Skin epidermis (tissue), 12 donors: ENCODE data around the gene NAXD.
"Not testable (repeated sequence)": the region's sequence is repeated elsewhere in the genome, so short reads cannot be mapped to it uniquely, and the experiment has no call there.

Experiments used
- H3K27ac ChIP-seq, 21 experiments: fragments of 200-600 bp; sonication (generic) in 11 of 21; one replicate each; pipeline ENCODE4 v1.5.0; 2020; ENCODE audit warnings: mild to moderate bottlenecking in 3 of 21, inconsistent platforms in 2 of 21, moderate library complexity in 2 of 21
- H3K4me3 ChIP-seq, 7 experiments: fragments of 200-600 bp; sonication (generic) in 2 of 7; one replicate each; pipeline ENCODE4 v1.5.0; 2020; ENCODE audit warnings: inconsistent platforms in 2 of 7, mild to moderate bottlenecking in 2 of 7, moderate library complexity in 1 of 7

Gene NAXD

DNA sequence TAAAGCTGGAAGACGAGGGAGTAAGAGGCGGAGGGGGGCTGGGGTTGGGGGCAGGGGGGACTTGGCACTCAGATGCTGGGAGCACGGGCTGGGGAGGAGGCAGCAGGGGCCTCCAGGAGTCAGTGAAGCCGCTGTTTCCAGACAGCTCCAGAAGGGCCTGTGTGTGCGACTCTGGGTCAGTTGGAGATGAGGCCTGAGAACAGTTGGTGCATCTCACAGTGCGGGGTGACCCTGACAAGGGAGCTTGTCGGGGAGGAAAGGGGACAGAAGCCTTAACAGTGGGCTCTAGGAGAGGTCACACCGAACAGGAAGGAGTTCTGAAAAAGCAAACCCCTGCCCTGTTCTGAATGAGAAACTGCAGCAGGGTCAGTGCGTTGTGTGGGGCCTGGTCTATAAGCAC lies 11.2 kb downstream of the NAXD start:
- Histone ChIP-seq H3K4me3 (no peak overlapping the region), H3K27ac (no peak overlapping the region)

DNA sequence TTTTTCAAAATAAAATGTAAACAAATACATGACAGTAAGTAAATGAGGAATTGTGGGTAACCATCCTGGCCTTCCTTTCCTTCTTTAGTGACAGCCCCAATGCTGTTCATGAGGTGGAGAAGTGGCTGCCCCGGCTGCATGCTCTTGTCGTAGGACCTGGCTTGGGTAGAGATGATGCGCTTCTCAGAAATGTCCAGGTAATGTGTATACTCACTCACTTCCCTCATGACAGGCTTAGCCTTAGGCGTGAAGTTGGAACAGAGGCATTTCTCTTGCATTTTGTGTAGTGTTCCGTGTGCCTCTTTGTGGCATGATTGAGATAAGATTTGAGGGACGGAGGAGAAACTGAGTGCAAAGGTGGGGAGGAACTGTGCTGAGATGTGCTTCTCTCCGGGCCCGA lies 12.0 kb downstream of the NAXD start:
- Histone ChIP-seq H3K27ac (no peak overlapping the region), H3K4me3 (no peak overlapping the region)

DNA sequence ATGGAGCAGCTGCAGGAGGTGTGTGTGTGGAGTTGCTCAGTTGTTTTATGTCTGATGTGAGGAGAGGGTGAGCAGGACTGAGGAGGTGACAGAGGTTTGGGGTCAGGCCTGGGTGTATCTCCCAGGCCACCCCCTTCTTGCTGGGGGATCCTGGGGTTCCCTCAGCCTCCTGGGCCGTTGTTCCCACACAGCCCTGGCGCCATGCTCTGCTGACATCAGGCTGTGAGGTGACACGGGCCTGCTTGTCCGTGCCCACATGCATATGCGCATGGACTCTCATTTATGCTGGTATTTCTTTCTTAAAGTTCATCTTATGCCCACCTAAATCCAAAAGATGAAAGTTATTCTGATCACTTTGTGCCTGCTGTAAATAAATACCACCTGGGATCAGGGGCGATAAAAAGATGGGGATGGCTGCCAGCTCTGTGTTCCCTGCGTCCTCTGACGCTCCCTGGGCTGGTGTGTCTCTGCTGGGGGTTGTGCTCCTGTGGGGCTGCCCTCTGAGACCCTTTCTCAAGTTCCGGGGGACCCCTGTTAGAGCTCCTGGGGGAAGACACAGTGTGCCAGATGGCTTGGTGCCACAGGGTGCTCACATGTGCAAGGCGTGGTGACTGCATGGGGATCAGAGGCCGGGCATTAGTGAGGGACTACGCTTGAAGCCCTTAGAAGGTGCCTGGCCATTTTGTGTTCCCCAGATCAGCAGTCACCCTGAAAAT lies 12.6 kb downstream of the NAXD start:
- no peak overlapping the region for H3K4me3 ChIP-seq
- no peak overlapping the region for H3K27ac ChIP-seq

DNA sequence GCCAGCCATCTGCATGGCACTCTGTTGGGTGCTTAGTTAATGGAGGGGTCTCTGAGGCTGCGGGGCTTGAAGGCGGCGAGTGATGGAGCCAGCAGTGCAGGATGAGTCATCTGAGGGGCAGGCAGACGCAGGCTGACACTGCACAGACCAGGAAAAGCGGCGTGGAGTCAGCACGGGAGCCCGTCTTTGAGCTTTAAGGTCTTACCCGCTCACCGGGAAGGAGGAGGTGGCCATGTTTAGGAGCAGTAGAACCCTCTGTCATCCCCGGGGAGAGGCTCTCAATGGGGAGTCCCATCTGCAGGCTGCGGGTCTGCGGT lies 13.1 kb downstream of the NAXD start:
- no peak overlapping the region for H3K4me3 ChIP-seq
- no peak overlapping the region for H3K27ac ChIP-seq

DNA sequence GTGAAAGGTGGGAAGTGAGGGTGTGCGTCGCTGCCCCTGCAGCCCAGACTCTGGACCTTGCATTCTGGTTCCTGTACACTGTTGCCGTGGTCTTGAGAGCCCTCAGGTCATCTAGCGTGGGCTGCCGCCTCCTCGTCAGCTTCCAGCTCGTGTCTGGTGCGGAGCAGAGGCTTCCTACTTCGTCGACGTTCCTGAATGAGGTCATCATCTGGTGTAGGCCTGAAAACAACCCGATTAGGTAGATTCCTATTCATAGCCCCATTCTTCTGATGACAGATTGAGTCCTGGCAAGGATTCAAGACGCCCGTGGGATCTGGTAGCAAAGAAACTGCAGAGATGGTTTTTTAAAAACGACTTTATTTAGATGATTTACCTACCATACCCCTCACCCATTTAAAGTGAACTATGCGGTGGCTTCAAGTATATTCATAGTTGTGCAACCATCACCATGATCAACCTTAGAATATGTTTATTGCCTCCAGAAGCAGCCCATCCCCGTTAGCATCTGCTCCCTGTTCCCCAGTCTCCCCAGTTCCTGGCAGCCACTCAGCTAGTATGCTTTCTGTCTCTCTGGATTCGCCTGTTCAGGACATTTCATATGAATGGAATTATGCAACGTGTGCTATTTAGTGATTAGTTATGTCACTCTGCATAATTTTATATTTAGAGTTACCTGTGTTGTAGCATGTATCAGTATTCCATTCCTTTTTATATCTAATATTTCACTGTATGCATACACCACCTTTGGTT lies 13.8 kb downstream of the NAXD start:
- Histone ChIP-seq H3K4me3 (no peak overlapping the region), H3K27ac (no peak overlapping the region)

DNA sequence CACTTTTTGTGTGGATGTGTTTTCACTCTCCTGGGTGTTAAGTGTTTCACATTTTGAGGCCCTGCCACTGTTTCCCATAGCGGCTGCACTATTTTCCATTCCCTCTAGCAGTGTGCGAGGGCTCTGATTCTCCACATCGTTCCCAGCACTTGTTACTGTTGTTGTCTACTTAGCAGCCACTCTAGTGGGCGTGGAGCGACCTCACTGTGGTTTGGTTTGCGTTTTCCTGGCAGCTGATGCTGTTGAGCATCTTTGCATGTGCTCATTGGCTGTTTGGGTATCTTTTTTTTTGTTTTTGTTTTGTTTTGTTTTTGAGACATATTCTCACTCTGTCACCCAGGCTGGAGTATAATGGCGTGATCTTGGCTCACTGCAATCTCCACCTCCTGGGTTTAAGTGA lies 14.4 kb downstream of the NAXD start:
- Histone ChIP-seq H3K27ac (no peak overlapping the region), H3K4me3 (no peak overlapping the region)

DNA sequence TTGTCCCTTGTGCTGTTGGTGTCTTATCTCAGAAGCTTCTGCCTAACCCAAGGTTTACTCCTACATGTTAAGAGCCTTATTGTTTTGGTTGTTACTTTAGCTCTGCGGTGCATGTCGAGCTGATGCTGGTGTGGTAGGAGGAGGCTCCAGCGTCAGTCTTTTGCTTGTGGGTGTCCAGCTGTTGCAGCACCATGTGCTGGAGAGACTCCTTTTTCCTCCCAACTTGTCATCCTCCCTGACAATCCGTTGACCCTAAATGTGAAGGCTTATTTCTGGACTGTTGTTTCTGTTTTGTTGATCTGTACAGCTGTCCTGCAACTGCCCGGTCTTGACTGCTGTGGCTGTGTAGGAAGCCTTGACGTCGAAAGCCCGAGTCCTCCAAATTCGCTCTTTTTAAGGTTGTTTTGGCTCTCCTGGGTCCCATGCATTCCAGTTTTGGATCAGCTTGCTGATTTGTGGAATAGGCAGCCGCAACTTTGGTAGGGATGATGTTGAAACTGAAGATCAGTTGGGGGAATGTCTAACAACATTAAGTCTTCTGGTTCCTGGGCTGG lies 15.3 kb downstream of the NAXD start:
- H3K4me3 ChIP-seq: no peak overlapping the region

DNA sequence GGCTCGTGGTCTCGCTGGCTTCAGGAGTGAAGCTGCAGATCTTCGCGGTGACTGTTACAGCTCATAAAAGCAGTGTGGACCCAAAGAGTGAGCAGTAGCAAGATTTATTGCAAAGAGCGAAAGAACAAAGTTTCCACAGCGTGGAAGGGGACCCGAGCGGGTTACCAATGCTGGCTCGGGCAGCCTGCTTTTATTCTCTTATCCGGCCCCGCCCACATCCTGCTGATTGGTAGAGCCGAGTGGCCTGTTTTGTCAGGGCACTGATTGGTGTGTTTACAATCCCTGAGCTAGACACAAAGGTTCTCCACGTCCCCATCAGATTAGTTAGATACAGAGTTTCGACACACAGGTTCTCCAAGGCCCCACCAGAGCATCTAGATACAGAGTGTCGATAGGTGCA lies 16.9 kb downstream of the NAXD start:
- not testable (repeated sequence) for H3K4me3 ChIP-seq, H3K27ac ChIP-seq

More for the DNA sequence above, 15.3 kb downstream of the NAXD start:
- H3K27ac ChIP-seq: no peak overlapping the region

DNA sequence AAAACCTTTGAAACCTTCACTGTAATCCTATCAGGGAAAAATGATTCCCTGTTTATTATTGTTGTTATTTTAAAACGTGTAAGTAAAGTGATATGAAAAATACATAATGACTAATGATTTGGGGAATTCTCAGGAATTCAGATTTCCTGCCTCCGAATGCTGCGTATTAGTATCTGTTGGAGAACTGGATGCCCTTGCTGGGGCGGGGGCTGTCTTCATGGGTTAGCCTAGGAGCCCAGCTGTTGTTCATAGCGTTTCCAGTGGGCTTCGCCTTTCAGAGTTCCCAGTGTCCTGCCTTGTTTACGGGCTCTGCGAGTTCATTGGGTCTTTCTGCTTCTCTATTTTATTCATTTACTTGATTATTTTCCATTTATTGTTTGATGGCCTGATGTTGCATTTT lies 18.4 kb downstream of the NAXD start:
- no peak overlapping the region for H3K4me3 ChIP-seq
- no peak overlapping the region for H3K27ac ChIP-seq

DNA sequence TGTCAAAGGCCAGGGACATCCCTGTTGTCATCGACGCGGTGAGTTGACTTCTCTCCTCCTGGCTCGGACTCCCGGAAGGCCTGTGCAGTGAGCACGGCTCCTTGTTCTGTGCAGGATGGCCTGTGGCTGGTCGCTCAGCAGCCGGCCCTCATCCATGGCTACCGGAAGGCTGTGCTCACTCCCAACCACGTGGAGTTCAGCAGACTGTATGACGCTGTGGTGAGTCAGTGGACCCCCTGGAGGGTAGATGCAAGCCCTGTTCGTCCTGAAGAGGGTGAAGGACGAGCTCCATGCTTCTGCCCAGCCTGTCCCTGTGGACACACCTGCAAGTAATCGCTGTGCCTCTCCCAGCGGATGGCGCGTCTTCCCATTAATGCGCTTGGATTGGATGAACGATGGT lies 19.2 kb downstream of the NAXD start:
- H3K27ac ChIP-seq: no peak overlapping the region
- H3K4me3 ChIP-seq: no peak overlapping the region

DNA sequence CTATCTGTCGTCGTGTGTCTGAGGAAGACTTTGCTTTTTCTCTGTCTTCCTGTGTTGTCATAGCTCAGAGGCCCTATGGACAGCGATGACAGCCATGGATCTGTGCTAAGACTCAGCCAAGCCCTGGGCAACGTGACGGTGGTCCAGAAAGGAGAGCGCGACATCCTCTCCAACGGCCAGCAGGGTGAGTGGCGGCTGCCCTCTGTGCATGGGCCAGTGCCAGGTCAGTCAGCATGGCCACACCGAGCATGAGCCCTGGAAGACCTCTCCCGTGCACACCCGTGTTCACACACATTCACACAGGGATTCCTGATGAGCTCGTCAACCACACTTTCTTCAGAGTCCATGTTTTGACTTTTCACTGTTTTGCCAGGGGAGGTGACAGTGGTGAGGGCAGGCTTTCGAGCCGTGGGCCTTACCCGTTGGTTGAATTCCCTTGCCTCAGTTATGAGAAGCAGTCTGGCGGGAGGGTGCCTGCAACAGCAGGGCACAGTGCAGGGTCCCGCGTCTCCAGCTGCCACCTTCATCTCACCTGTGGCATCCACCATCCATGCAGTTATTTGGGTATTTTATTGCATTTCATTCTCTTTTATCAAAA lies 20.2 kb downstream of the NAXD start:
- Histone ChIP-seq H3K4me3 (no peak overlapping the region), H3K27ac (no peak overlapping the region)

DNA sequence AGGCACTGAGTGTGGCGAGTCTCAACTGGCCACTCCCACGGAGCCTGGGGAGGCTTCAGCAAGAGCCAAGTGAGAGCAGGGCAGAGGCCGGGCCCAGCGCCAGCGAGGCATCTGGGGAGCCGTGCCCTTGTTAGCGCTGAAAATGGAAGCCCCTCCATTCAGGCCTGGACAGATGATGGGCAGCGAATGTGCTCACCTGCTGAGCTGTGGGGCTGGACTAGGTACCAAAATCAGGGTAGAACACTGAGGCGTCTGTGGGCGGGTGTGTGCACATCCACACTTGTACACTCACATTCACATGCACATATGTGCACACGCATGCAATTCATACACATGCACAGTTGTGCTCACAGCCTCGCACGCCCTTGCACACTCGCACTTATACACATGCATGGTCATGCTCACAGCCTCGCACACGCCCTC lies 20.7 kb downstream of the NAXD start:
- H3K27ac ChIP-seq: no peak overlapping the region
- no peak overlapping the region for H3K4me3 ChIP-seq

DNA sequence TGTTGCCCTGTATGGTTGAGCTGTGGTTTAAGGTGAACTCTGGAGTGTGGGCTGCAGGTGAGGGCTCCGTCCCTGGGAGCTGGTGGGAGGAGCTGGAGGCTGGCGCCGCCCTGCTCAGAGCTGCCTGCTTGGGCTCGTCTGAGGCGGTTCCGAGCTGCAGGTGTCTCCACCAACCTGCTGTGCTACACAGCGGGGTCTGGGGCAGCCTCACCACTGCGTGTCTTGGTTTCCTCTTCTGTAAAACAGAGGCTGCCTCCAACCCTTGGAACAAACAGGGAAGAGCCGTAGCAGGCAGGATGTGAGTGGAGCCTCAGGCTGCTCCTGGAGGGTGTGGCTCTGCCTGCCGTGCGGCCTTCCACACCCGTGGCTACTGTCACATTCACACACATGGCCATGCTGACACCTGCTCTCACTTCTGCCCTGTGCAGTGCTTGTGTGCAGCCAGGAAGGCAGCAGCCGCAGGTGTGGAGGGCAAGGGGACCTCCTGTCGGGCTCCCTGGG lies 21.4 kb downstream of the NAXD start:
- peak overlapping the region in 1 of 21 experiments; percentile 8 for H3K27ac ChIP-seq
- H3K4me3 ChIP-seq: no peak overlapping the region

DNA sequence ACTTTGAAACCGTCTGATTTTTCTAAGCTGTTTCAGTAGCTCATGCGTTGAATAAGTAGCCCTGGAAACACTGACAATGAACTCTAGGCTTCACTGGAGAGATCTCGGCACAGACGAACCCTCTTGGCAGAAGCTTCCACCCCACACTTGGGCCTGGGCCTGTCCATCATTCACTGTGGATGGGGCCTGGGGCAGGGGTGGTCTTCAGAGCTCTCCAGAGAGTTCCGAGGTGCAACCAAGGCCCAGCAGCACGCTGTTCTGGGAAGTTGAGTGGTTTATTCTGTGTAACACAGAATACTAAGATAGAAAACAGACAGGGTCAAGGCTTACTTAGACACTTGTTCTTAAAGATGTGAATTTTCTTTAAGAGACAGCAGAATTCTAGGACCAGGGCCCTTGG lies 21.9 kb downstream of the NAXD start:
- Histone ChIP-seq H3K4me3 (no peak overlapping the region), H3K27ac (peak overlapping the region in 1 of 21 experiments; percentile 8)

DNA sequence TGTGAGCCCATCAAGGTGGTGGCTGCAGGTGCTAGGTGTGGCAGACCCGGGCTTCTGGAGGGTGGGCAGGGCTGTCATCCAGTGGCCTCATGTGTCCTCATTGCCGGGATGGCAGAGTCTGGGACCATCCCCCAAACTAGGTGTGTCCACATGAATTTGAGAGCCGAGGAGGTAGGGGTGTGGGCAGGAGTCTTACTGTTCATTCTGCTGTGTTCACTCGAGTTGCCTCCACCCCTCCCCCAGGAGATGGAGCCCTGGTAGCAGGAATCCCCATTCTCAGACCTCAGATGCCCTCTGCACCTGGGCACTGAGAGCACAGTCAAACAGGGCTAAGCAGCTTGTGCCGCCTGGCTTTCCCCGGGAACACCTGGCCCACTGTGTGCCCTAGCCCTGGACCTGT lies 22.4 kb downstream of the NAXD start:
- Histone ChIP-seq H3K4me3 (no peak overlapping the region), H3K27ac (no peak overlapping the region)

DNA sequence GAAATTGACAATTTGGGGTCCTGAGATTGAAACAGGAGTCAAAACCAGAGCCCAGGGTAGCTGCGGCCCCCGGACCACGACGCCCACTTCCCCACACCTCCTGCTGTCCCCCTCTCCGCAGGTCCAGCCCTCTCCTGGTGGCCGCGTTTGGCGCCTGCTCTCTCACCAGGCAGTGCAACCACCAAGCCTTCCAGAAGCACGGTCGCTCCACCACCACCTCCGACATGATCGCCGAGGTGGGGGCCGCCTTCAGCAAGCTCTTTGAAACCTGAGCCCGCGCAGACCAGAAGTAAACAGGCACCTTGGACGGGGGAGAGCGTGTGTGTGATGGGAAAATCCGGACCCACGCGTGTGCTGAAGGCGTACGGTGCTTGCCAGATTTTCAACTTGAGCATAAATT lies 22.9 kb downstream of the NAXD start:
- Histone ChIP-seq H3K27ac (no peak overlapping the region), H3K4me3 (no peak overlapping the region)

DNA sequence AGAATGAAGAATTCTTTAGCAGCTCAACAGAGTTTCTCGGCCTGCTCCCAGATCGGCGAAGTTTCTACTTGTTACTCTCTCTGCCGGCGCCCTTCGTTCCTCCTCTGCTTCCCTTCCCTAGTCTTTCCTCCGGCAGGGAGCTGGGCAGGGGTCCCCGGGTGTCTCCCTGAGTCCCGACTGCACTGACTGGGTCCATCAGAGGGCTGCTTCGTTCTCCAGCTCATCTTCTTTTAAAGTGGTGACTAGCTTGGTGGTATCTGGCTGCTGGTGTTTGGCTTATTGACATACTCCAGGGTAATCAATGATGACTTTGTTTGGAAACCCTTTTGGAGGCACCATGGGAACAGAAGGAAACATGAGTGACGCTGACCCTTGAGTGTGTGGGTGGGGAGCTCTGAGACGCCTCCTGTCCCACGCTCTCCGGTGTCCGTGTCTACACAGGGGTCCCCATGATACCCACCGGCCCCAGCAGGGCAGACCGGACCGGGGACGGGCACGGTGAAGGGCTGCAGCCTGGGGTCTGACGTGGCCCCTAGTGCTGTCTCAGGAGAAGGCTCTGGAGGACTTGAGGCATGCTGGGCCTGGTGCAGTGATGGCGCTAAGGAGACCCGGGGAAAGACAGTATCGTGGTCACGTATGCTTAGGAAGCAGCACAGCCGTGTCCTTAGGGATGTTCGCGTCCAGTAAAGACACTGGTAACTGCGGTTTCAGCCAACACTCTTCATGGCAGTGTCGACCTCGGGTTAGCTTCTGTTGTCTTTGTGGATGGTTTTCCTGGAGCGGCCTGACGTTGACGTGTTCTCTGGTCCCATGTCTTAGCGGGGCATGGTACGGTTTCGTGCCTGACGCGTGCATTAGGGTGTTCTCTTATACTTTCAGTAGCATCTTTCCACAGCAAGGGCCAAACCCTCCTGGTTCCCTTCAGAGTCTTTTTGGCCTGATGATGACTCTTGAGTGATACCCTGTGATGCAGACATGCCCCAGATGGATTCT lies 23.8 kb downstream of the NAXD start:
- no peak overlapping the region for H3K4me3 ChIP-seq
- no peak overlapping the region for H3K27ac ChIP-seq

DNA sequence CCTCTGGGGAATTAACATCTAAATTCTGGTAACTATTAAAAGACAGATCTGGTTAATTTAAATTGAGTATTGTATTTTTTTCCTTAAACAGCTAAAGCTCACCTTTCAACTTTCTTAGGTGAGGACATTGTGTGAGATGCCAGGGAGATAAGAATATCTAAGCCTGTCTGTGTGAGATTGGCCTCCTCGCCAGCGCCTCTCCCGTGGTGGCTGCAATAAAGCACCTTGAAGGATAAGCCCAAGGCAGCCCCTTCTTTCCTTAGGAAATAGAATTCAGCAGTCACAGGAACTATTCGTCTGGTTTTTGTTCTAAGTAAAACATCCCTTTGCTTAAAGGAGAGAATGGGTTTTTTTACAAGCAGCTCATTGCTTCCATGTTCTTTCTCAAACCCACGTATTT lies 24.6 kb downstream of the NAXD start:
- no peak overlapping the region for H3K4me3 ChIP-seq
- no peak overlapping the region for H3K27ac ChIP-seq

DNA sequence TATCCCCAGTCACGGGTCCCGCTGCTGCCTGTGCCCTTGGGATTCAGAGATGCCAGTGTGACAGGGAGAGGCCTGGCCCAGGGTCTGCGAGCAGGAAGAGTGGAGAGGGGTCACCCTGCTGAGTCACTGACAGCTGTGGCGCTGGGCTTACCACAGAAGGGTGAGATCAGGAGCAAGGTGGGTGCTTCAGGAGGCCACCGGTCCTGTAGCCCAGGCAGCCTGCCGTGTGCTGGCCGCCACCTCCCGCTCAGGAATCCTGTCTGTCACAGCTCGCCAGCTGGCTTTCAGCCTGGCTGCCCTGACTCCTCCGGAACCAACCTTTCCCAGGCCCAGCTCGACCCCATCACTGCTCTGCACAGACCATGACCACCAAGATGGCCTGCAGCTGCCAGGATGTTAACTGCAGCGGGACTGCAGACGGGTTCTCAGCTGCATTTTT lies 25.3 kb downstream of the NAXD start:
- H3K4me3 ChIP-seq: no peak overlapping the region
- H3K27ac ChIP-seq: no peak overlapping the region
